A673 (cell line): ENCODE results near the gene ATP6AP1. TPM values are rescaled to one million over a fixed set of nuclear protein-coding genes. Genes with fewer than 3 reads are reported as not detected.

Experiments
- BruUV-seq: library from RNA; stranded (reverse); fragments of 400-500 nt; replicated peaks from 2 replicates; lab custom pipeline; 2021; lab: Mats Ljungman, UMichigan
- CTCF ChIA-PET: fragments of 300-600 bp; sonication (Branson Sonifier 250); formaldehyde crosslinking; loops from one replicate; lab custom pipeline; 2022; ENCODE audit warnings: antibody characterized with exemption; lab: Charles Lee
- POLR2A ChIA-PET: fragments of 300-600 bp; sonication (Branson Sonifier 250); formaldehyde crosslinking; loops from one replicate; lab custom pipeline; 2022; ENCODE audit warnings: antibody characterized with exemption; ENCODE audit not compliant: low non-redundant PET; lab: Charles Lee
- DNase-seq: peaks from one replicate; pipeline ENCODE4 v3.0.0-alpha.2; 2015; ENCODE audit warnings: low spot score
- H3K27ac ChIP-seq: fragments of 200-600 bp; sonication (generic); 2 replicates; pipeline ENCODE4 v1.5.1; 2016; ENCODE audit warnings: mixed run types, low read depth, mild to moderate bottlenecking, mixed read lengths, antibody characterized with exemption, low read length; ENCODE audit not compliant: poor library complexity, severe bottlenecking
- H3K27me3 ChIP-seq: fragments of 200-600 bp; sonication (generic); replicated peaks from 2 replicates; pipeline ENCODE4 v1.6.1; 2017; ENCODE audit warnings: mixed run types, low read depth, mild to moderate bottlenecking, mixed read lengths, antibody characterized with exemption, low read length; ENCODE audit not compliant: insufficient read depth, poor library complexity
- H3K36me3 ChIP-seq: fragments of 200-600 bp; sonication (generic); 2 replicates; pipeline ENCODE4 v1.6.1; 2016; ENCODE audit warnings: mixed run types, mild to moderate bottlenecking, mixed read lengths, antibody characterized with exemption, low read length; ENCODE audit not compliant: insufficient read depth, poor library complexity, severe bottlenecking
- H3K4me1 ChIP-seq: fragments of 200-600 bp; sonication (generic); 2 replicates; pipeline ENCODE4 v1.6.1; 2017; ENCODE audit warnings: mixed run types, mild to moderate bottlenecking, mixed read lengths, antibody characterized with exemption, low read length; ENCODE audit not compliant: insufficient read depth, poor library complexity, severe bottlenecking
- H3K4me3 ChIP-seq: fragments of 200-600 bp; sonication (generic); 2 replicates; pipeline ENCODE4 v1.5.1; 2016; ENCODE audit warnings: low read depth, mixed run types, mild to moderate bottlenecking, mixed read lengths, low read length; ENCODE audit not compliant: poor library complexity, severe bottlenecking
- H3K9me3 ChIP-seq: fragments of 200-600 bp; sonication (generic); 2 replicates; pipeline ENCODE4 v1.6.1; 2016; ENCODE audit warnings: mixed run types, low read depth, mild to moderate bottlenecking, mixed read lengths, antibody characterized with exemption, low read length; ENCODE audit not compliant: poor library complexity, severe bottlenecking
- EZH2 ChIP-seq: fragments of 200-600 bp; sonication (generic); IDR thresholded peaks from 2 replicates; pipeline ENCODE4 v1.6.1; 2017; ENCODE audit warnings: borderline replicate concordance, low read depth, mild to moderate bottlenecking, mixed read lengths, antibody characterized with exemption, low read length; ENCODE audit not compliant: poor library complexity, severe bottlenecking
- intact Hi-C: fragments of 100-400 bp; cut with micrococcal nuclease; formaldehyde crosslinking; loops from one replicate; pipeline ENCODE4 v1.10.0; 2022; ENCODE audit not compliant: unreplicated experiment
- microRNA-seq: library from miRNA; unstranded; fragments of <30 nt; microRNA quantifications from one replicate; pipeline ENCODE4 v1.2.0, GENCODE V29; 2021
- total RNA-seq: library from RNA; stranded (reverse); gene quantifications from 2 replicates; pipeline ENCODE4 v1.2.3, GENCODE V29; 2021
- TF ChIP-seq, protein P1 (sequence below): fragments of 300-800, 200-600 bp; sonication (generic); conservative IDR thresholded peaks from 2 replicates; pipeline ENCODE4 v1.5.1; 2017; ENCODE audit warnings: low read depth, mild to moderate bottlenecking, antibody characterized with exemption, low read length, moderate library complexity, mixed read lengths

The ATP6AP1 gene
- total RNA-seq, 1 experiment from 2014 or later: 77.1 TPM

- CTCF ChIA-PET: no interaction called here
- Histone ChIP-seq H3K9me3 (no peaks in the 10 kb centered on the region), H3K4me1 (peaks cover 5% of the 10 kb centered on the region), H3K36me3 (peaks cover 11% of the 10 kb centered on the region), H3K27me3 (no peaks in the 10 kb centered on the region), H3K27ac (no peak overlapping the region), H3K4me3 (no peak overlapping the region)
- POLR2A ChIA-PET: no interaction called here
- BruUV-seq: no TSS peak
- TF ChIP-seq, protein P1, sequence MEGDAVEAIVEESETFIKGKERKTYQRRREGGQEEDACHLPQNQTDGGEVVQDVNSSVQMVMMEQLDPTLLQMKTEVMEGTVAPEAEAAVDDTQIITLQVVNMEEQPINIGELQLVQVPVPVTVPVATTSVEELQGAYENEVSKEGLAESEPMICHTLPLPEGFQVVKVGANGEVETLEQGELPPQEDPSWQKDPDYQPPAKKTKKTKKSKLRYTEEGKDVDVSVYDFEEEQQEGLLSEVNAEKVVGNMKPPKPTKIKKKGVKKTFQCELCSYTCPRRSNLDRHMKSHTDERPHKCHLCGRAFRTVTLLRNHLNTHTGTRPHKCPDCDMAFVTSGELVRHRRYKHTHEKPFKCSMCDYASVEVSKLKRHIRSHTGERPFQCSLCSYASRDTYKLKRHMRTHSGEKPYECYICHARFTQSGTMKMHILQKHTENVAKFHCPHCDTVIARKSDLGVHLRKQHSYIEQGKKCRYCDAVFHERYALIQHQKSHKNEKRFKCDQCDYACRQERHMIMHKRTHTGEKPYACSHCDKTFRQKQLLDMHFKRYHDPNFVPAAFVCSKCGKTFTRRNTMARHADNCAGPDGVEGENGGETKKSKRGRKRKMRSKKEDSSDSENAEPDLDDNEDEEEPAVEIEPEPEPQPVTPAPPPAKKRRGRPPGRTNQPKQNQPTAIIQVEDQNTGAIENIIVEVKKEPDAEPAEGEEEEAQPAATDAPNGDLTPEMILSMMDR: no peak
- no peak for TF ChIP-seq EZH2
- intact Hi-C loops: no loop called here
- DNase-seq: no peak
These were observed 56.0 kb downstream of the ATP6AP1 start for GRCh38 chrX:154484255-154485149.

DNA sequence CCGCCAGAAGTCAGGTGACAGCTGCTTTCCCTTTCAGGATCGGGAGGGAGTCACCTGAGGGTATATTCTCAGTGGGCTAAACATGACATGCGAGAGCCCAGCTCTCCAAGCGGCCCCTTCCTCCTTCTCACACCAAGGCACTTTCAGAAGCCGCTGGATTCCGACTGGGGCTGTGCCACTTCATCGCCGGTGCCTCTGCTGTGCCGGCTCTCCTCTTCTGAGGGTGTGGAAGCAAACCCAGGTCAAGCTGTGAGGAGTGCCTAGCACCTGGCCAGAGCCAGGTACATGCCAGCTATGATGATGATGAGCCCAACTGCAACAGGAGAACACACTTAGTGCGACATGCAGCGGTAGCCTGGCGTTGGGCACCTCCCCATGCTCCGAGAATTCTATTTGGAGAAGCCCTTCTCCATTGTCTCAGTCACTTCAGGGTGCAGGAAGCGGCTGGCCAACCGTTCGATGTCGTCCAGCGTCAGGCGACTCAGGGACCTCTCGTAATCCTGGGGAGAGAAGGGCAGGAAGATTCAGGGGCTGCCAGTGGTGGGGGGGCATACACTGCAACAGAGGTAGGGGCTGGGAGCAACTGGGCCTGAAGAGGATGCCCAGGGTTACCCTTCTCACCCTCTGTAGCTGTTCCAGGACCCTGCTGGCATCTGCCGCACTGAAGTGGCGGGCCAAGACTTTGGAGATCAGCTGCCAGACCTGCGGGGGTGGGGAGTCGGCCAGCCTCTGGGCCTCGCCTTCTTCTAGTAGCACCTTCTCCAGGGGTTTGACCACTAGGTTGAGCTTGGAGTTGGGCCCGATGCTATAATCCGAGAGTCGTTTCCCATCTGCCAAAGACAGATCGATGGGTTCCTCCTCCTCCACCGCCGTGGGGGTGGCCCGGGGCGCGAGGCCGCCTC lies 56.9 kb downstream of the ATP6AP1 start:
- POLR2A ChIA-PET: no interaction called here
- no peak for DNase-seq
- no TSS peak for BruUV-seq
- H3K36me3 ChIP-seq: peaks cover 11% of the 10 kb centered on the region
- no peaks in the 10 kb centered on the region for H3K27me3 ChIP-seq
- no peaks in the 10 kb centered on the region for H3K9me3 ChIP-seq
- intact Hi-C loops: no loop called here
- peak overlapping the region; percentile 72 for H3K27ac ChIP-seq
- TF ChIP-seq, protein P1: no peak
- TF ChIP-seq EZH2: no peak
- H3K4me1 ChIP-seq: peaks cover 5% of the 10 kb centered on the region
- CTCF ChIA-PET: no interaction called here
- peak overlapping the region; percentile 58 for H3K4me3 ChIP-seq

GRCh38 chrX:154486052-154486395 lies 57.5 kb downstream of the ATP6AP1 start:
- POLR2A ChIA-PET: no interaction called here
- no peaks in the 10 kb centered on the region for H3K9me3 ChIP-seq
- H3K4me3 ChIP-seq: peak overlapping the region; percentile 58
- H3K27me3 ChIP-seq: no peaks in the 10 kb centered on the region
- intact Hi-C loops: no loop called here
- no peak for DNase-seq
- CTCF ChIA-PET: no interaction called here
- peak overlapping the region; percentile 72 for H3K27ac ChIP-seq
- no TSS peak for BruUV-seq
- no peak for TF ChIP-seq EZH2
- TF ChIP-seq, protein P1: no peak
- peaks cover 11% of the 10 kb centered on the region for H3K36me3 ChIP-seq
- H3K4me1 ChIP-seq: peaks cover 5% of the 10 kb centered on the region

Small RNAs within 50 kb of the gene (microRNA-seq; reads per million reads assigned to microRNA genes)
- gene MIR6858: 4.0 reads per million, percentile 11 among the genes with 10 or more reads in this experiment

Other genes with a start within 250 kb of the ATP6AP1 start
- not detected in 2 replicates for gene OPN1MW, start 246.1 kb upstream of the ATP6AP1 start, total RNA-seq
- gene OPN1MW2, start 208.9 kb upstream of the ATP6AP1 start, total RNA-seq: not detected in 2 replicates
- not detected in 2 replicates for gene OPN1MW3, start 171.1 kb upstream of the ATP6AP1 start, total RNA-seq
- not detected in 2 replicates for gene TEX28, start 133.6 kb upstream of the ATP6AP1 start, total RNA-seq
- gene TKTL1, start 132.9 kb upstream of the ATP6AP1 start, total RNA-seq: not detected in 2 replicates
- gene FLNA, start 54.0 kb upstream of the ATP6AP1 start, total RNA-seq: 1,123 and 1,210 TPM in 2 replicates
- gene EMD, start 49.4 kb upstream of the ATP6AP1 start, total RNA-seq: 79.6 and 84.7 TPM in 2 replicates
- 2,429 and 2,445 TPM in 2 replicates for gene RPL10, start 30.3 kb upstream of the ATP6AP1 start, total RNA-seq
- gene DNASE1L1, start 19.4 kb upstream of the ATP6AP1 start, total RNA-seq: 6.8 and 8.3 TPM in 2 replicates
- gene TAFAZZIN, start 17.1 kb upstream of the ATP6AP1 start, total RNA-seq: 41.8 and 55.8 TPM in 2 replicates
- 137 and 139 TPM in 2 replicates for gene GDI1, start 8.5 kb downstream of the ATP6AP1 start, total RNA-seq
- 78.0 and 83.7 TPM in 2 replicates for gene FAM50A, start 15.5 kb downstream of the ATP6AP1 start, total RNA-seq
- 49.8 and 54.6 TPM in 2 replicates for gene PLXNA3, start 29.6 kb downstream of the ATP6AP1 start, total RNA-seq
- 30.4 and 34.6 TPM in 2 replicates for gene LAGE3, start 50.6 kb downstream of the ATP6AP1 start, total RNA-seq
- 30.4 and 31.4 TPM in 2 replicates for gene UBL4A, start 57.9 kb downstream of the ATP6AP1 start, total RNA-seq
- 8.1 and 9.7 TPM in 2 replicates for gene SLC10A3, start 62.0 kb downstream of the ATP6AP1 start, total RNA-seq
- 35.8 and 38.5 TPM in 2 replicates for gene FAM3A, start 87.6 kb downstream of the ATP6AP1 start, total RNA-seq
- 190 and 203 TPM in 2 replicates for gene G6PD, start 118.2 kb downstream of the ATP6AP1 start, total RNA-seq
- 28.0 and 30.4 TPM in 2 replicates for gene IKBKG, start 118.9 kb downstream of the ATP6AP1 start, total RNA-seq
- gene CTAG1A, start 156.5 kb downstream of the ATP6AP1 start, total RNA-seq: not detected in 2 replicates
- not detected in 2 replicates for gene CTAG1B, start 190.6 kb downstream of the ATP6AP1 start, total RNA-seq
- gene CTAG2, start 224.9 kb downstream of the ATP6AP1 start, total RNA-seq: not detected in 2 replicates